GM12892 (cell line): ENCODE measurements around the gene NEXMIF.

Experiments used
- POLR2A ChIP-seq: IDR thresholded peaks from 2 replicates; pipeline ENCODE4 v1.6.1; 2011; ENCODE audit warnings: low read depth, low read length, control low read depth
- POLR2AphosphoS5 ChIP-seq: IDR thresholded peaks from 2 replicates; pipeline ENCODE4 v1.6.1; 2011; ENCODE audit warnings: low read depth, low read length, control low read depth
- TAF1 ChIP-seq: IDR thresholded peaks from 2 replicates; pipeline ENCODE4 v1.6.1; 2011; ENCODE audit warnings: low read depth, mild to moderate bottlenecking, control low read depth, low read length, borderline replicate concordance

DNA sequence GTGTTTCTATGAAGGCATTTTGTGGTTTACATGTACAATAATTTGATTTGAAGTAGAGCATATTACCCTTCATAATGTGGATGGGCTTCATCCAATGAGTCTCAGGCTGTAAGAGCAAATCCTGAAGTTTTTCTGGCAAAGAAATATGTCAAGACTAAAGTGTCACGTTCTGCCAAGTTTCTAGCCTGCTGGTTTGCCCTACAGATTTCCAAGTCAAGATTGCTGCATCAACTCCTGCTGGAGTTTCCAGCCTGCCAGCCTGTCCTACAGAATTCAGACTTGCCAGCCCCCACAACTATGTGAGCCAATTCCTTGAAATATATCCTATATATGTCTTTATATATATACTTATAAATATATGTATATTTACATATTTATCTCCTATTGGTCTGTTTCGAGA is 240.8 kb downstream of the NEXMIF start:
- no peak for TF ChIP-seq POLR2A
- TF ChIP-seq POLR2AphosphoS5 = no peak
- no peak for TF ChIP-seq TAF1
